Measurements from ENCODE around the gene ZBTB21. TPM values are rescaled to one million over a fixed set of nuclear protein-coding genes. Genes with fewer than 3 reads are reported as not detected.
"Not testable (repeated sequence)": the region's sequence is repeated elsewhere in the genome, so short reads cannot be mapped to it uniquely, and the experiment has no call there.

ZBTB21 gene
- total and polyA plus RNA-seq, 7 donors, result 0.49 to 8.8 (median 4.5) TPM

DNA sequence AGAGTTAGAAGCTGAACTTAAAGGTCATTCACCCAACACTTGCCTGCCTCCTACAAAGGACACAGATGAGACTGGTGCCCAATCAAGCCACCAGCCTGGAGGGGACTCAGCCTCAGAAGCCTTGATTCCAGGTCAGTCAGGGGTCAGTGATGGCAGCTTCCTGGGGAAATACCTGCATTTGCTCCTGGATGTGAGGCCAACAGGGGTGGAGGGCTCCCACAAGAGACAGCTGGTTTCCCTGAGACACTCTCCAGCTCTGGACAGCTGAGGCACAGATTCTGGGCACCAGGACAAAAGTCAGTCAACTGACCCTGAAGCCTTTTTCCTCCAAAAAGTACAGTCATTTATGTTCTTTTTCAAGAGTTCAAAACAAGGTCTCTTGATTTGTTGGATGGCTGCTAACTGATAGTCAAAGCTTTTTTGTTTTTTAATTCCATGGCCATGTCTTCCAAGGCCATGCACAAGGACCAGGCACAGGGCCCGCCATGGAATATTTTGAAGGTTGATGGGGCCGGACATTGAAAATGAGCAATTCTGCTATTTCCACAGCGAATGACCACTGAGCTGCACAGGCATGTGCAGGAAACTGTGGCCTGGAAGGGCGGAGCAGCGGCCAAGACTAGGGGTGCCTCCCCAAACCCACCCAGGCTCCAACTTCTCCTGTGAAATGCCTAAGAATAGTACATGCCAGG, 58.1 kb downstream of the ZBTB21 start:
- intact Hi-C loops (cut with DNase I), result no loop called here
- Histone ChIP-seq H3K27ac (no peak overlapping the region), H3K36me3 (ENCODE audit: insufficient read depth in 1 of 2, low read depth in 1 of 2) (no peaks in the 10 kb centered on the region), H3K4me1 (peaks cover 20% of the 10 kb centered on the region), H3K4me3 (peak overlapping the region; percentile 78), H3K9me3 (no peaks in the 10 kb centered on the region), H3K27me3 (ENCODE audit: insufficient read depth in 3 of 3, low read length in 2 of 3) (peaks cover 0 to 15% (median 0%) of the 10 kb centered on the region in 3 donors)
- DNase-seq, result peak in 1 of 2 donors; percentile 20
- WGBS, 3 donors, result 75 to 87% (median 83%) methylated on average over 5 of the region's 5 CpGs
- TF ChIP-seq, protein P1, sequence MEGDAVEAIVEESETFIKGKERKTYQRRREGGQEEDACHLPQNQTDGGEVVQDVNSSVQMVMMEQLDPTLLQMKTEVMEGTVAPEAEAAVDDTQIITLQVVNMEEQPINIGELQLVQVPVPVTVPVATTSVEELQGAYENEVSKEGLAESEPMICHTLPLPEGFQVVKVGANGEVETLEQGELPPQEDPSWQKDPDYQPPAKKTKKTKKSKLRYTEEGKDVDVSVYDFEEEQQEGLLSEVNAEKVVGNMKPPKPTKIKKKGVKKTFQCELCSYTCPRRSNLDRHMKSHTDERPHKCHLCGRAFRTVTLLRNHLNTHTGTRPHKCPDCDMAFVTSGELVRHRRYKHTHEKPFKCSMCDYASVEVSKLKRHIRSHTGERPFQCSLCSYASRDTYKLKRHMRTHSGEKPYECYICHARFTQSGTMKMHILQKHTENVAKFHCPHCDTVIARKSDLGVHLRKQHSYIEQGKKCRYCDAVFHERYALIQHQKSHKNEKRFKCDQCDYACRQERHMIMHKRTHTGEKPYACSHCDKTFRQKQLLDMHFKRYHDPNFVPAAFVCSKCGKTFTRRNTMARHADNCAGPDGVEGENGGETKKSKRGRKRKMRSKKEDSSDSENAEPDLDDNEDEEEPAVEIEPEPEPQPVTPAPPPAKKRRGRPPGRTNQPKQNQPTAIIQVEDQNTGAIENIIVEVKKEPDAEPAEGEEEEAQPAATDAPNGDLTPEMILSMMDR (IDR thresholded peaks at IDR 0.05), result no peak
- ATAC-seq, result no peak

DNA sequence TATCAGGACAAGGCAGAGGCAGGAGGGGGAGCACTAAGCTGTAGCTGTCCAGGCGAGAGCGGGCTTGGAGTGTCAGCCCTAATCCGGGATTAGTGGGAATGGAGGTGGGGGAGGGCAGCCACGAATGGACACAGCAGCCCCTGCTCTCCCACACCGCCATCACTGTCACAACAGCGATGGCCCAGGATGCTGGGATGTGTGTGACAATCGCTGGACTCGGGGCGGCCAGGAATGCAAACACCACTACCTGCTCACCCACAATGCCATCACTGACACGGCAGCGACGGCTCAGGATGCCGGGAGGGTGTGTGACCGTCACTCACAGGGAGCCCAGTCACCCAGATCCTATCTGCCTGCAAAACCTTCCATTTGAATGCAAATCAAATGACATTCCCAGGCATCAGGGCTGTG, 59.2 kb downstream of the ZBTB21 start:
- WGBS, 3 donors, result 91 to 93% (median 92%) methylated on average over 14 of the region's 14 CpGs
- TF ChIP-seq, protein P1 (IDR thresholded peaks at IDR 0.05), result no peak
- H3K4me1 ChIP-seq, result peaks cover 17% of the 10 kb centered on the region
- no peak overlapping the region for H3K27ac ChIP-seq
- no peaks in the 10 kb centered on the region for H3K9me3 ChIP-seq
- H3K36me3 ChIP-seq (ENCODE audit: insufficient read depth in 1 of 2, low read depth in 1 of 2), result no peaks in the 10 kb centered on the region
- intact Hi-C loops (cut with DNase I), result no loop called here
- ATAC-seq (no peak), DNase-seq (no peak)
- peaks cover 0 to 15% (median 0%) of the 10 kb centered on the region in 3 donors for H3K27me3 ChIP-seq (ENCODE audit: insufficient read depth in 3 of 3, low read length in 2 of 3)
- no peak overlapping the region for H3K4me3 ChIP-seq

DNA sequence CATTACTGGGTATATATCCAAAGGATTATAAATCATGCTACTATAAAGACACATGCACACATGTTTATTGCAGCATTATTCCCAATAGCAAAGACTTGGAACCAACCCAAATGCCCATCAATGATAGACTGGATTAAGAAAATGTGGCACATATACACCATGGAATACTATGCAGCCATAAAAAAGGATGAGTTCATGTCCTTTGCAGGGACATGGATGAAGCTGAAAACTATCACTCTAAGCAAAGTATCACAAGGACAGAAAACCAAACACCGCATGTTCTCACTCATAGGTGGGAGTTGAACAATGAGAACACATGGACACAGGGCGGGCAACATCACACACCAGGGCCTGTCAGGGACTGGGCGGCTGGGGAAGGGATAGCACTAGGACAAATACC, 60.5 kb downstream of the ZBTB21 start:
- H3K36me3 ChIP-seq (ENCODE audit: insufficient read depth in 1 of 2, low read depth in 1 of 2); DNase-seq; H3K9me3 ChIP-seq; ATAC-seq; H3K27ac ChIP-seq; H3K4me3 ChIP-seq; intact Hi-C loops (cut with DNase I): not testable (repeated sequence)
- WGBS, 3 donors, result 96 to 99% (median 97%) methylated on average over 3 of the region's 3 CpGs
- peaks cover 17% of the 10 kb centered on the region for H3K4me1 ChIP-seq
- peaks cover 0 to 15% (median 0%) of the 10 kb centered on the region in 3 donors for H3K27me3 ChIP-seq (ENCODE audit: insufficient read depth in 3 of 3, low read length in 2 of 3)

DNA sequence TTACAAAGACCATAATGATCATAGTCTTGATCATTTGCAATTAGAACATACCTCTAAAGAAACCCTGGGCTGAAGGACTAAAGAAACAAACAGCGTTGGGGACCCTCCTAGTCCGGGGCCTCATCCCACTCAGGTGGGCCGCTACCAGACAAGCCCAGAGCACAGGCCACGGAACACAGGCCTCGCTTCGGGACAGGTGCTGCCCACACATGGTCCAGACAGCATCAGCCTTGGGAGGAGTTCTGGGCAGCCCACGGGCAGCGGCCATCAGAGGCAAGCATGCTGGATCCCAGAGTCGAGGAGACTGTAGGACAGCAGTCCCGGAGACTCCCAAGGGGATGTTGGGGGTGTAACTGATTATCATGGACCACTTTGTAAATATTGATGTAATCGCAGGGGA, 61.3 kb downstream of the ZBTB21 start:
- H3K27ac ChIP-seq, result no peak overlapping the region
- no peaks in the 10 kb centered on the region for H3K36me3 ChIP-seq (ENCODE audit: insufficient read depth in 1 of 2, low read depth in 1 of 2)
- 82 to 93% (median 84%) methylated on average over 11 of the region's 11 CpGs for WGBS, 3 donors
- peaks cover 17% of the 10 kb centered on the region for H3K4me1 ChIP-seq
- TF ChIP-seq, protein P1 (IDR thresholded peaks at IDR 0.05), result no peak
- DNase-seq (no peak), ATAC-seq (no peak)
- peaks cover 0 to 15% (median 0%) of the 10 kb centered on the region in 3 donors for H3K27me3 ChIP-seq (ENCODE audit: insufficient read depth in 3 of 3, low read length in 2 of 3)
- no peak overlapping the region for H3K4me3 ChIP-seq
- H3K9me3 ChIP-seq, result no peaks in the 10 kb centered on the region
- intact Hi-C loops (cut with DNase I), result no loop called here

DNA sequence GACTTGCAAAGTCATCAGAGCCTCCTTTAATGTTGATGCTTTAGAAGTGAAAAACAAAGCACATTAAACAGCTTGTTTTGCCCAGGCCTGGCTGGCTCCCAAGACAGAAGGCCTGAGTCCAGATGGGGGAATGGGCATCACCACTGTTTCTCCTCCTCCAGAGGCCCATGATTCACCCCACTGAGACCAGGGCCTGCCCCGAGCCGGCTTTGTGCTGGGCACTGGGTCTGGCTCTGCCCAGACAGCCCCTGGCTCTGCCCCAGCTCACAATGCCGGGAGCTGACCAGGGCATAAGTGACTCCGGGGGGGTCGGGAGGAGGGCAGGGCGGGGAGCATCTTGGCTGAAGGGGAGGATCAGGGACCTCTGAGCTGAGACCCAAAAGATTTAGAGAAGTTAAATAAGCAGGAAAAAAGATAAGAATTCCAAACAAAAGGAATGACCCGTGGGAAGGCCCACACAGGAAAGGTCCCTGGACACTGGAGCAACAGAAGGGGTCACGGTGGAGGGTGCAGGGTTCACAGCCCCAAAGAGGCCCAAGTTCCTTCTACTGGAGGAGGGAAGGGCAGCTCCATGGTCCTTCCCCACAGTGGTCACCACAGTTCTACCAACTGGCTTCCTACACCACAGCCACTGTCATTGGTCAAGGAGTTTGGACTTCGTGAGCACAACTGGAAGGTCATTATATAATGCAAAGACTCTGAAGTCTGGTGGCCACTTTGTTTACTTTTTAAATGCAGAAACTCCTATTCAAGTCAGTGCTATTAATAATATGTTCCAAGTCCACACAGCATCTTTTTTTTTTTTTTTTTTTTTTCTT, 61.9 kb downstream of the ZBTB21 start:
- ATAC-seq (peak in 1 of 4 donors; percentile 41), DNase-seq (peak in 1 of 2 donors; percentile 45)
- Histone ChIP-seq H3K4me1 (peaks cover 17% of the 10 kb centered on the region), H3K4me3 (no peak overlapping the region), H3K9me3 (no peaks in the 10 kb centered on the region), H3K27ac (no peak overlapping the region), H3K27me3 (ENCODE audit: insufficient read depth in 3 of 3, low read length in 2 of 3) (peaks cover 0 to 15% (median 0%) of the 10 kb centered on the region in 3 donors), H3K36me3 (ENCODE audit: insufficient read depth in 1 of 2, low read depth in 1 of 2) (no peaks in the 10 kb centered on the region)
- WGBS, 3 donors, result 39 to 53% (median 44%) methylated on average over 9 of the region's 9 CpGs
- TF ChIP-seq, protein P1 (IDR thresholded peaks at IDR 0.05), result no peak
- intact Hi-C loops (cut with DNase I), result no loop called here

All from psoas muscle (tissue), 8 donors.